Anterior cingulate cortex (tissue), 58 donors: ENCODE results near the gene KLHL30.

Experiments
- DNase-seq, 58 donors: peaks; one replicate each; lab custom pipeline; 2025; lab: John Stamatoyannopoulos, UW

The KLHL30 gene

DNA sequence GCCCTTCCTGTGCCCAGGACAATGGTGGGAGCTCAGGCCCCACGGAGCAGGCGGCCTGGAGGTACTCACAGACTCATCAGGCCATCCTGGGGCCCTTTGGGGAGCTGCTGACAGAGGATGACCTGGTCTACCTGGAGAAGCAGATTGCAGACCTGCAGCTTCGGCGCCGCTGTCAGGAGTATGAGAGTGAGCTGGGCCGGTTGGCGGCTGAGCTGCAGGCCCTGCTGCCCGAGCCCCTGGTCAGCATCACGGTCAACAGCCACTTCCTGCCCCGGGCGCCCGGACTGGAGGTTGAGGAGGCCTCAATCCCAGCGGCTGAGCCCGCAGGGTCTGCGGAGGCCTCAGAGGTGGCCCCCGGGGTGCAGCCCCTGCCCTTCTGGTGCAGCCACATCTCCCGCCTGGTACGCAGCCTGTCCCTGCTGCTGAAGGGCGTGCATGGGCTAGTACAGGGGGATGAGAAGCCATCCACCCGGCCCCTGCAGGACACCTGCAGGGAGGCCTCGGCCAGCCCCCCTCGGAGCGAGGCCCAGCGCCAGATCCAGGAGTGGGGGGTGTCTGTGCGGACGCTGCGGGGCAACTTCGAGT is 8.3 kb upstream of the KLHL30 start:
- no peak for DNase-seq

DNA sequence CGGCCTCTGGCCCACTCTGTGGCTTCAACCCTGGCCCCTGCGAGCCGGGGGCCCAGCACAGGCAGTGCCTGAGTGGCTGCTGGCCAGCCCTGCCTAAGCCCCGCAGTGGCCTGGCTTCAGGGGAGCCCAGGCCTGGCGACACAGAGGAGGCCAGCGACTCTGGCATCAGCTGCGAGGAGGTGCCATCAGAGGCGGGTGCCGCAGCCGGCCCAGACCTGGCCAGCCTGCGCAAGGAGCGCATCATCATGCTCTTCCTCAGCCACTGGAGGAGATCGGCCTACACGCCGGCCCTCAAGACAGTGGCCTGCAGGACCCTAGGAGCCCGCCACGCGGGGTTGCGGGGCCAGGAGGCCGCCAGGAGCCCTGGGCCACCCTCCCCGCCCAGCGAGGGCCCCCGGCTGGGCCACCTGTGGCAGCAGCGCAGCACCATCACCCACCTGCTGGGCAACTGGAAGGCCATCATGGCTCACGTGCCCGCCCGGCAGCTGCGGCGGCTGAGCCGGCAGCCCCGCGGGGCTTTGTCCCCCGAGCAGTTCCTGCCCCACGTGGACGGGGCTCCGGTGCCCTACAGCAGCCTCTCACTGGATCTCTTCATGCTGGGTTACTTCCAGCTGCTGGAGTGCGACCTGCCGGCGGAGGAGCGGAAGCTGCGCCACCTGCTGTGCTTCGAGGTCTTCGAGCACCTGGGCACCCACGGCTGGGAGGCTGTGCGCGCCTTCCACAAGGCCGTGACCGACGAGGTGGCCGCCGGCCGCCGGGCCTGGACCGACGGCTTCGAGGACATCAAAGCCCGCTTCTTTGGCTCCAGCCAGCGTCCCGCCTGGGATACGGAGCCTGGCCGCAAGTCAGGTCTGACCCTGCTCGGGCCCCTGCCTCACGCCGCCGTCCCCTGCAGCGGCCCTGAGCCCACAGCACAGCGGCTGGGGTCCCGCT is 7.5 kb upstream of the KLHL30 start:
- no peak for DNase-seq

- no peak for DNase-seq
Measured at GRCh38 chr2:238131761-238132462, 6.6 kb upstream of the KLHL30 start.

DNA sequence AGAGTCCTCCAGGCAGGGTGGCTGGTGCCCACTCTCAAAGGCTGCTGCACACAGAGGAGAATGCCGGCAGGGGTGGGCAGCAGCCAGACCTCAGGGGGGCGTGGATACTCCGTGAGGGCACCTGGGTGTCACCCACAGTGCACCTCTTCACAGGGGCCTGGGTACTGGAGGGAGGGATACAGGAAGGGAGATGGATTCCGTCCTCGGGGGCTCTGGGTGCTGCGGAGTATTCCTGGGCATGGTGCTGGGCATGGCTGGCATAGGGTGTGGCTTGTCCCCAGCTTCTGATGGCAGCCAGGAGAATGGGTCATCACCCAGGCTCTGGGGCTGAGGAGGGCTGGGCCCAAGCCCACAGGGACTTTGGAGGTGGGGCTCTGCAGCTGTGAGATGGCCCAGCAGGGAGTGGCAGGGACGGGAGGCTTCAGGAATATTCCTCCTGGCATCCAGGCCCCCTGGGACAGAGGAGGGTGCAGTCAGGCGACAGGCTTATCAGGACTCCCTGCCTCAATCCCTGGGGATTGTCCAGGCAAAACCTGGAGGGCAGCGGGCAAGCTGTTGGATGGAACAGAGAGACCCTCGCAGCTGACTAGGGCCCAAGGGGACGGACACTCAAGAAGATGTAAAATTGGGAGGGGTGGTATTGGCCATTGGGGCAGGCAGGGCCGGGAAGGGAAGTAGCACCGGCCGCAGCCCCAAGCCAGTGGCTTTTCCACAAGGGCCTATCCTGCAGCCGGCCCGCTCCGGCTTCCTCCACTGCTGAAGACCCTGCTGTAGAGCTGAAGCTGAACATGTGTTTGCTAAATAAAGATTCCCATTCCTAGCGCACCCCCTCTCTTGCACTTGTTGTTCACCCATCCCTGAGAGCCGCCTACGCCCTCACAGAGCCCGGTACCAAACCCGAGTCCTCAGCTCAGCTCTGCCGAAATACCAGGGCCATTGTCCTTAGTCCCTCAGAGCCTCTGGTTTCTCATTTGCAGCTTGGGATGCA is 5.7 kb upstream of the KLHL30 start:
- DNase-seq, result peak in 3 of 58 donors; percentile 18 to 22 (median 19)

DNA sequence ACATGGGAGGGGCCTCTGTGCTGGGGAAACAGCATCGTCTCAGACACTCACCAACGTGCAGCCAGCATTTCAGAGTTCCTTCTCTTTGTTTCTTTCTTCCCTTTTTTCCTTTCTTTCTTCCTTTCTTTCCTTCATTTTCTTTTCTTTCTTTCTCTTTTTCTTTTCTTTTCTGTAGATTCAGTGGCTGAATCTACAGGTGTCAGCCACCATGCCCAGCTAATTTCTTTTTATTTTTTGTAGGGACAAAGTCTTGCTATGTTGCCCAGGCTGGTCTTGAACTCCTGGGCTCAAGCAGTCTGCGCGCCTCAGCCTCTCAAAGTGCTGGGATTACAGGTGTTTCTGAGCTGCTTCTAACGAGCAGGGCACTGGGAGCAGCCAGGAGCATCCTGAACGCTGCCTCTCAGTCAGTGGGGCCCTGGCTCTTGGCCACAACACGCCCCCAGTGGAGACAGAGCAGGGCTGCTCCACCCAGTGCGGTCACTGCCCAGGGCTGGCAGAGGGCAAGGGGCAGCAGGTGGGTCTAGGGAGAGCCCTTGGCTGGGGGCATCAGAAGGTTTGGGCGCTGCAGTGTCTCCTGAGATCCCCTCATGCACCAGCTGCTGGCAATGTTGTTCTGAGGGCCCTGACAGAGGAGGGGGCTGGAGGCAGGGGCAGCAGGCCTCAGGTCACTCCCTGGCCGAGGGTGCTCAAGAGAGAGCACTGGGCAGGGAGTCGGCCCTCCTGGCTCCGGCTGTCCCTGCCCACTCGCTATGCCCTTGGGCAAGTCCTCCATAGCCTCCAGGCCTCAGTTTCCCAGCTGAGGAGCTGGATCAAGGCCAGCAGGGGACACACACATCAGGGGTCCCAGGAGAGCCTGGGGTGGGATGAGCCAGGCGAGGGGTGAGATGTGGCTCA is 4.7 kb upstream of the KLHL30 start:
- DNase-seq, result no peak

DNA sequence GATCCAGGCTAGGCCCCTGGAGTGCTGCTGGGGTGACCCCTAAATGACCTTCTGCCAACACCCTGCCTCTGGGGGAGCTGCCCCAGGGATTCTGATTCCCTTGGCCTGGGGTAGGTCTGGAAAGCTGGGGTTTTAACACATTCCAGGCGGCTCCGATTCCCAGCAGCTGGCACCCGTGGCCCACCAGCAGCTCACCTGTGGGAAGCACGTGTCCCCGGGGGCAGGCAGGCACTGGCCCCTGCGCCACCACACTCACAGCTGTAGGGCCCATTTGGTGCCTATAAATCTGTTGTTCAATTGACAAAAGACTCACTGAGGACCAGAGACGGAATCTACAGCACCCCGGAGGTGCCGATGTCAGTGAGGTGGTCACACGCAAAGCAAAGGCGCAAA is 4.1 kb upstream of the KLHL30 start:
- DNase-seq, result no peak

GRCh38 chr2:238135601-238136150 is 2.8 kb upstream of the KLHL30 start:
- no peak for DNase-seq

GRCh38 chr2:238136820-238137537 is 1.5 kb upstream of the KLHL30 start:
- DNase-seq, result peak in 2 of 58 donors; percentile 10 to 32

DNA sequence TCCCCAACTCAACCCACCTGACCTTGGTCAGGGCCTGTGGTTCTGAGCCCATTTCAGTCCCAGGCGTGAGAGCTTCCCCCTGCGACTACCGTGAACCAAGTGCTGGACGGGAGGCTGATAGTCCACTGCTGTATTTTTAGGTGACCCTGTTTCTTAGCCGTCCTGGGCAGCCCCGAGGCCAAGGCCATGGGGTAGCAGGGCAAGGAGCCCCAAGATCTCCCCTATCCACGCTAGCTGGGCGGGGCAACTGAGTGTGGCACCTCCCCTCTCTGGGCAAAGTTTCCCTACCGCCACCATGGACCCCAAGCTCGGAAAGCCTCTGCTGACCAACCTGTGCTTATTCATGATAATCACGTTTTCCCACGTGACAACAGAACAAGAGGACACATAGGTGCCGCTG is 583 bp upstream of the KLHL30 start:
- no peak for DNase-seq

- DNase-seq, result no peak
Measured at GRCh38 chr2:238139196-238140039, 950 bp downstream of the KLHL30 start.

DNA sequence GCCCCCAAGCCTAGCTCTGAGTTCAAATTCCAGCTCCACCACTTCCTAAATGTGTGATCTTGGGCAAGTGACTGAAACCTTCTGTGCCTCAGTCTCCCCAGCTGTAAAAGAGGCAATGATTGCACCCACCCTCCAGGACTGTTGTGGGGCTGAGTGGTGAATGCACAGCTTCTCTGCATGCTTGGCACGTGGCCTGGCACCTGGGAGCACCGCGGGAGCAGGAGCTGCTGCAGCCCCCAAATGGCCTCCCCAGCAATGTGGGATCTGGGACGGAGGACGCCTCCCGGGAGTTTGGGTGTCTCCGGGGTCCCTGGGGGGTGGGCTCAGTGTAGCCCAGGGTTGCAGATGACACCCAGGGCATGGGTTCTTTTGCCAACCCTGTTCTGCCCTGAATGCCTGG is 1.6 kb downstream of the KLHL30 start:
- DNase-seq, result no peak

- DNase-seq, result no peak
Measured at GRCh38 chr2:238140721-238141540, 2.5 kb downstream of the KLHL30 start.

DNA sequence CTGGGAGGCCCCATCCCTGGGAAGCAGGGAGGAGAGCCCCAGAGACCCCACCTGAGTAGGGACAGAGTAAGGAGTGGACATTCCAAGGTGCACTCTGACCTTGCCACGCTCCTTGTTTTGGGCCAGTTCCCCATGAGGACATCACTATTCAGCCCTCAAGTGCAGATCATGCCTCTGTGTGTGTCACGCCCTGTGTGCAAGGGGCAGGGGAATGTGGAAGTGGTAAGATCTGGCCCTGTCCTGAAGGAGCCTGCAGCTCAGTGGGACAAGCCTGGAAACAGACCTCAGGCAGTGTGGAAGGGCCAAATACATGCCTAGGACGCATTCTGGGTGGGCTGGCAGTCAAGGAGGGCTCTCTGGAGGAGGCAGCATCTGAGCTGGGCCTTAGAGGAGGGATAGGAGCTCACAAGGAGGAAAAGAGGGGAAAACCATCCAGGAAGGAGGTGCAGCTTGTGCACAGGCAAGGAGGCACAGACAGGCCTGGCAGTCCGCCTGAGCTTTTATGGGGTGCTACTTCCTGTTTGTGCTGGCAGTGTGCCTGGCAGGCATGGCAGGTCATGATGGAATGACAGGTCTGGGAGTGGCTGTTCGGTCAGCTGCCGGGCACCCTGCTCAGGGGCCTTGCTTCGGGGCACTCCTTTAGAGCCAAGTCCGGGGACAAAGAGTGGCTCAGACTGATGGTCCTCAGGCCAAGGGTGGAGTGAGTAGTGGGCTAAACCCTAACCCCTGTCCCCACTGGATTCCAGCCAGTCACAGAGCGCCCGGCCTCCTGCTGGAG is 3.3 kb downstream of the KLHL30 start:
- DNase-seq, result no peak

- no peak for DNase-seq
Measured at GRCh38 chr2:238142382-238143205, 4.1 kb downstream of the KLHL30 start.
